GM21723 (cell line): ENCODE measurements around the gene PLD1.
A peak's percentile ranks its signal among the peaks of the same experiment; 100 is the strongest.
"Not testable (repeated sequence)": the region's sequence is repeated elsewhere in the genome, so short reads cannot be mapped to it uniquely, and the experiment has no call there.

Experiments
- ATAC-seq: cut with Tn5 transposase; IDR thresholded peaks from one replicate; pipeline ENCODE4 v1.9.1; 2021; ENCODE audit warnings: mild to moderate bottlenecking, moderate library complexity; ENCODE audit not compliant: unreplicated experiment

PLD1 gene

GRCh38 chr3:171703144-171703543 lies 107.1 kb downstream of the PLD1 start:
- no peak for ATAC-seq

DNA sequence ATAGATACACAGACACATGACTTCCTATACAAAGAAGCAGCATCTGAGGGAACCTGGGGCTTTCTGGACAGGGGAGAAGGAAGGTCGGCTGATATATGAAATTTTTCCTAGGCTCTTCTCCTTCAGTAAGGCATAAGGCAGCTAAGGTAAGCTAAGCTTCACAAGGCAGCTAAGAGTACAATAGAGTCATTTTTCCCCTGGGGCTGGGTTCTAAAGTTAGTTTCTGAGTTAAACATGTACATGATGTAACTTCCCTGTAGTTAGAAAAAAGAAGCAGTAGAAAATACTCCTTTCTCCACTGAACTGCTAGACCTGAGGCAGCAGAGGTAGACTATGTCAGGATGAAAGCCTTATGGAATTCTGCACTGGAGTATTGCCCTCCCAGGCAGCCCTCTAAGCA lies 109.6 kb downstream of the PLD1 start:
- ATAC-seq: no peak

- no peak for ATAC-seq
Observed at GRCh38 chr3:171700157-171700556, 110.1 kb downstream of the PLD1 start.

DNA sequence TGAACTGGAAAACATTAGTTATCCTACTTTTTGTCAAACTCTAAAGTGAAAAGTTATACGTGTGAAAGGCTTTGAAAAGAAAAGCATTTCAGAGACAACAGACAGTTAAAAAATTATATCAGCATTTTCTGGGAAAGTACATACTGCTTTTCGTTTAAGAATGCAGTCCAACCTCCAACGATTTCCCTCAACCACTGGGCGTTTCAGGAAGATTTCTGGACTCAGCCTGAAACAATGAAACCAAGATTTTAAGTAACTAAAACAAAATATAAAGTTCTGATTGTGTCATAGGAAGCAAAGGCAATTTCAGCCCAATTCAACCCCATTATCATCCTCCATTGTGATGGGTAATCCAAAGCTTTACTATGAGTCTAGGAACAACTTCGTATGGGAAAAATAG lies 110.7 kb downstream of the PLD1 start:
- ATAC-seq: no peak

DNA sequence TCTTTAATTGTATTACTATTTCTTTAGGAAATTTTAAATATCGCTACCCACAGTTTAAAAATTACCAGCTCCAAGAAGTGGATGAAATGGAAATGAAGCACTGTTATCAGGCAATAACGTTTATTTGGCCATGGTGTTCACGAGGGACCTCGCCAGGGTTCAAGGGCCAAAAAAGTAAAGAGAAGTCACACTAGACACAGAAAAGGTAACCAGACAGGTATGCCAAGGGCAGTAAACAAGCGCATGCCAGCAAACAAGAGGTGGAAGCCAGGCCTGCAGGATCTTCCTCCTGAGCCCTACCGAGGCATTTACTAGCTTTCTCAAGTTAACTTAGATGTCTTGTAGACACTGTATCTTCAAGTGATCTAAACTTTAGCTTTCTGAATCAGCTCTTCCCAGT lies 113.5 kb downstream of the PLD1 start:
- no peak for ATAC-seq

- ATAC-seq: no peak
Observed at GRCh38 chr3:171695426-171695825, 114.9 kb downstream of the PLD1 start.

- ATAC-seq: no peak
Observed at GRCh38 chr3:171694888-171695287, 115.4 kb downstream of the PLD1 start.

DNA sequence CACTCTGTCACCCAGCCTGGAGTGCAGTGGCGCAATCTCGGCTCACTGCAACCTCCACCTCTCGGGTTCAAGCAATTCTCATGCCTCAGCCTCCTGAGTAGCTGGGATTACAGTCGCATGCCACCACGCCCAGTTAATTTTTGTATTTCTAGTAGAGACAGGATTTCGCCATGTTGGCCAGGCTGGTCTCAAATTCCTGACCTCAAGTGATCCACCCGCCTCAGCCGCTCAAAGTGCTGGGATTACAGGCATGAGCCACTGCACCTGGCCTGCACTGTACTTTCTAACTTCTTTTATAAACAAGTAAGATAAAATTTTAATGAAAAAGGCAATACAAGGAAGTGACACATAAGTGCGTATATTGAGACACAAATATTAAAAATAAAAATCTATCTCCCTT lies 117.7 kb downstream of the PLD1 start:
- ATAC-seq: not testable (repeated sequence)

DNA sequence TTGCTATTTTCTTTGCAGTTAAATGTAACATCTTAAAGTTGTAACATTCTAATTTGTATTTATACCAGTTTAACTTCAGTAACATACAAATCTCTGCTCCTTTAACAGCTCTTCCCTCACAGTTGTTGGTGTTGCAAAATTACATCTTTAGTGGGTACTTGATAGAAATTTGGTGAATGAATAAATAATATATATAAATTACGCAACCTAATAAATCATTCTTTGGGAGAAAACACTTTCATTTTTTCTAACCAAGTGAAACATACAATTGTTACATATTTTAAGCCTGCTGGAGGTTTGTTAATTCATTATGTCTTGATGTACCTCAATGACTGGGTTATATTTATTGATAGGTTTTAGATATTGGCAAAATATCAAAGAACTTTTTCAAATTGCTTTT lies 118.8 kb downstream of the PLD1 start:
- ATAC-seq: no peak

DNA sequence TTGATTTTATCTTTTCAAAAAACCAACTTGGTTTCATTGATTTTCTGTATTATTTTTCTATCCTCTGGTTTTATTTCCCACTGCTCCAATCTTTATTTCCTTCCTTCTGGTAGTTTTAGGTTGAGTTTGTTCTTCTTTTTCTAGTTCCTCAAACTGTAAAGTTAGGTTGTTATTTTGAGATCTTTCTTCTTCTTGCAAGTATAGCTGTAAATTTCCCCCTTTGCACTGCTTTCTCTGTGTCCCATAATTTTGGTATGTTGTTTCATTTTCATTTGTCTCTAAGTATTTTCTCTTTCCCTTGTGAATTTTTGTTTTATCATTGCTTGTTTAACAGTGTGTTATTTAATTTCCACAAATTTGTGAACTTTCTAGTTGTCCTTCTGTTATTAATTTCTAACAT lies 120.0 kb downstream of the PLD1 start:
- ATAC-seq: peak; percentile 66

GRCh38 chr3:171688593-171688992 lies 121.7 kb downstream of the PLD1 start:
- no peak for ATAC-seq

DNA sequence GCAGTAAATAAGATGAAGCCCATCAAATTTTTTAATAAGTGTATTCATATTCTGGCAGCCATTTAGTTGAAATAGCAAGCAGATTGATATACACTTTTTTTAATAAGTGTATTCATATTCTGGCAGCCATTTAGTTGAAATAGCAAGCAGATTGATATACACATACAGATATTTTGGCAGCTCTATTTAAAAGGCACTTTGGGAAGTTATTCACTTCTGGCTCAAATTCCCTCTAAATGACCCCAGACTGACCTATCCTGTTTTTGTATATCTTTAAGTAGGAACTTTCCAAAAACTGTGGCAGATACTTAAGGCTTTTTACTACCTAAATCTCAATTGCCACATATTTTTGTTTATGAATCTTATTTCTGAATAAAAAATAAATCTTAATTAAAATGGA lies 122.3 kb downstream of the PLD1 start:
- ATAC-seq: no peak

- ATAC-seq: no peak
Observed at GRCh38 chr3:171687581-171687980, 122.7 kb downstream of the PLD1 start.

DNA sequence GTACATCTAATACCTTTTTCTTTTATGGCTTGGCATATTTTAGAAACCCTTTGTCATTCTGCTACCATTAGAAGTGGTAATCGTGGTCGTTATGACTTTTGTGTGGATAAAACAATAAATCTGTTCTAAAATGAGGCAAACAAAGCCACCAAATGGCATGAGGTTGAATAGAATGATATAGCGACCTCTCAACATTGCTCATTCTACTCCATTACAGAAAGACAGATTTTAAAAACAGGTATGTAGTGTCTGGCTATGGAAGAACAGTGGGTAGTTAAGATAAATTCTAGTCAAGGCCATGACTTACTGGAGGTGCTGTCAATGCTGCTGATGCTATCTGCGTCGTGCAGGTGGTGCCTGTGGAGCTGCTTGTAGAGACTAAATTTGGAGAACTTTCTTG lies 123.2 kb downstream of the PLD1 start:
- no peak for ATAC-seq

- ATAC-seq: no peak
Observed at GRCh38 chr3:171685116-171685895, 125.0 kb downstream of the PLD1 start.

GRCh38 chr3:171684221-171684620 lies 126.1 kb downstream of the PLD1 start:
- ATAC-seq: no peak

DNA sequence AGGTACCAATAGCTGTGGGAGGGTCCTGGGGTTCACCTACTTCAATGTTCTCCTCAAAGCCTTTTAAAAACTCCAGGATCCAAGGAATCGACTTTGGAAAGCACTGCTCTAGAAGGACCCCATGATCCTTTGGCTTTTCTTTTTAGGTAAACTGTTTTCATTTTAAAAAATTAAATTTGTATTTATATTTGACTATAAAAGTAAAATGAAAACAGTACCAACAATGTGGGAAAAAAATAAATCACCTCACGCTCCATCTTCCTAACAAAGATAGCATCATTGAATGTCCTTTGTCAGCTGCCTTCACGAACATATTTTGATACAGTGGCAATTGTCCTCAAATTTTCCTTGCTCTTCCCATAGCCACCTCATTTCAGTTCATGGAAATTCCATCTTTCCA lies 127.5 kb downstream of the PLD1 start:
- no peak for ATAC-seq

DNA sequence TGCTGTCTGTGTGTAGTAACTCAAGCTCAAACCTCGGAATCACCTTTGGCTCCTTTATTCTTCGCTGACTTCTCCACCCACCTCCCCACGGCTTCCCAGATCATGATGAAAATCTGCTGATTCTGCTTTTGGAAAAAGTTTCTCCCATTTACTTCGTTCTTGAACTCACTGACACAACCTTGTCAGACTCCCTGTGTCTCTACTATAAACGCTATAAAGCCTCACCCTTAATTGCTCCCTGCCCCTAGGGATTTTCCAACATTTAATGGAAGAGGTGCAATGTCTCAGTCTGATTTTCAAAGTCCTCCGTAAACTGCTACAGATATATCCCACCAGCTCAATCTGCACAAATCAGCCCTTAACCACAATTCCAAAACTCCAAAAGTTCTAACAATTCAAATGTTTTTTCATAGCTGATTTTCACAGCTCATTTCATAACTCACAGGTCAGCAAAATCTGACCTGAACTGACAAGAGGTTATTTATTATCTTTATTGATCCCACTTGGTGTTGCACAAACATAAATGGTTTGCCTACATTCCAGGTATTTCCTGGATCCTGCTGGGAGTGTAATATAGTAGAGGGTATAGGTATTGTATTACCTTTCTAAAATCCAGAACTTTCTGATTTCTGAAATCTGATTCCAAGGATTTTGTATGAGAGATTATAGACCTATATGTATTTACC lies 129.4 kb downstream of the PLD1 start:
- ATAC-seq: no peak

- ATAC-seq: no peak
Observed at GRCh38 chr3:171678971-171679492, 131.3 kb downstream of the PLD1 start.

- ATAC-seq: no peak
Observed at GRCh38 chr3:171677706-171678105, 132.6 kb downstream of the PLD1 start.

DNA sequence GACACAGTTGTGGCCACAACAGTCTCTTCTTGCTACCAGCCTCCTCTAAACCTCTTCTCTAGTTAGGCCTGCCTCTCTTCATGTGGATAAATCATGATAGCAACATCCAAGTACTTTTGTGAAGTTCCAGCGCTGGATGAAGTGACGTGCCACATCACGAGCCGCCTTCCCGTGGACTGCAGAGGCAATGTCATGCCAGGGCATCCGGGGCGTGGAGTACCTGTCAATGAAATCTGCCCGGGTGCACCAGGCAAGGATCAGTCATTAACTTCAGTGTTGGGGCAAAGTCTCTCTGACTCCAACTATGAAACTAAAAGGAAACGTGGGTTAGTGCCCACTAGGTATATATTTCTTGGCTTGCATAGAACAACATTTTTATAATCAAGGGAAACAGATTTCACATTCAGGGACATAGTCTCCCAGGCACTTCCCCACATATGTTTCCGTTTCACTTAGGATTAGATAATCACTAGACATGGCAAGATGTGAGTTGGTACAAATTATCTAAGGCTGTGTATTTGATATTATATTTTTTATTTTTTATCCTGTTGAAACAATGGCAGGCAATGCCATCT lies 133.6 kb downstream of the PLD1 start:
- no peak for ATAC-seq

DNA sequence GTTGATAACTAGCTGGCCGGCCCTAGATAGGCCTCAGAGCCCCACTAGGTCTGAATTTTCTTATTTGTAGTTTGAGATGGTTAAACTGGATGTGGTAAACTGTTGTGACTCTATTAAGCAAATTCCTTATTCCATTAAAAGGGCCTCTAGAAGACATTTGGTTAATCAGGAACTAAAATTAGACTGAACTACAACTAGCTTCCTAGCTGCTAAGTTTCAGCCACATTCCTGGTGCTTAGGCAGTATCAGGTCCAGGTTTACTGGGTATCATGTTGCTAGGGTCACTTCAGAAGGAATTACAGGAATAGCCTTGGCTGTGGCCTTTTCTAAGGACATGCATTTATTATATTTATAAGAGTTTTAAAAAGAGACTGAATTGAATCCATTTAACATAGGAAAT lies 136.3 kb downstream of the PLD1 start:
- no peak for ATAC-seq
